ENCODE data around the gene GPR157.
"Not testable (repeated sequence)": the region's sequence is repeated elsewhere in the genome, so short reads cannot be mapped to it uniquely, and the experiment has no call there.

The GPR157 gene, protein sequence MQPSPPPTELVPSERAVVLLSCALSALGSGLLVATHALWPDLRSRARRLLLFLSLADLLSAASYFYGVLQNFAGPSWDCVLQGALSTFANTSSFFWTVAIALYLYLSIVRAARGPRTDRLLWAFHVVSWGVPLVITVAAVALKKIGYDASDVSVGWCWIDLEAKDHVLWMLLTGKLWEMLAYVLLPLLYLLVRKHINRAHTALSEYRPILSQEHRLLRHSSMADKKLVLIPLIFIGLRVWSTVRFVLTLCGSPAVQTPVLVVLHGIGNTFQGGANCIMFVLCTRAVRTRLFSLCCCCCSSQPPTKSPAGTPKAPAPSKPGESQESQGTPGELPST

DNA sequence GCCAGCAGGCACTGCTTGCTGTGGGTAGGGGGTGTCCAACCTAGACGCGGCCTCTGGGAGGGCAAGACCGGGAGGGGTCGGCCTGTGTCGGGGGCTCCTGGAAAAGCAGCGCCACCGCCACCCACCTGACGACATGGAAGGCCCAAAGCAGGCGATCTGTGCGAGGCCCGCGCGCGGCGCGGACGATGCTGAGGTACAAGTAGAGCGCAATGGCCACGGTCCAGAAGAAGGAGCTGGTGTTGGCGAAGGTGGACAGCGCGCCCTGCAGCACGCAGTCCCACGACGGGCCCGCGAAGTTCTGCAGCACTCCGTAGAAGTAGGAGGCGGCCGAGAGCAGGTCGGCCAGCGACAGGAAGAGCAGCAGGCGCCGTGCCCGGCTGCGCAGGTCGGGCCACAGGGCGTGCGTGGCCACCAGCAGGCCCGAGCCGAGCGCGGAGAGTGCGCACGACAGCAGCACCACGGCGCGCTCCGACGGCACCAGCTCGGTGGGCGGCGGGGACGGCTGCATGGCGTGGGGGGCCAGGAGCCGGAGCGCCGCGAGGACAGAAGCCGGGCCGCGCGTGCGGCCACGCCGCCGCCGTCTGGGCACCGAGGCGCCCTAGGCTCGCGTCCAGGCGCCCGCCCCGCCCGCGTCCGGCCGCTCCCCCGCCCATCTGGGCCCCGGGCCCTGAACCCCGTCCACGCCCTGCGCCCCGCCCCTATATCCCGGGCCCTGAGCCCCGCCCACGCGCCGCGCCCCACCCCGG is at the start of gene GPR157:
TSS of gene GPR157 (minus strand) at position 583 of the 746 bp plus-strand sequence. CDS start at position 508, 75 bp downstream.
- DNase-seq, result no peak

DNA sequence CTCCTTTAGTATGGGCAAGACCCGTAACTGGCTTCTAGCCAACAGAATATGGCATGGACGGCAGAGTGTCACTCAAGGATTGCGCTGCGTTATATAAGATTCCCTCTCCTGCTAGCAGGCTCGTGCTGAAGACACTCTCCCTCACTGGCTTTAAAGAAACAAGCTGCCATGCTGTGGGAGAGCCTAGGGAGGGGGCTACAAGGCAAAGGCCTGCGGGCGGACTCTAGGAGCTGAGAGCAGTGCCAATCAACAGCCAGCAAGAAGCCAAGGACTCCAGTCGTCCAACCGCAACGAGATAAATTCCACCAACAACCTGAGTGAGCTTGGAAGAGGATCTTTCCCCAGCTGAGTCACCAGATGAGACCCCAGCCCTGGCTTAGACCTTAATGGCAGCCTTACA is 45.9 kb upstream of the GPR157 start:
- DNase-seq, result no peak

GRCh38 chr1:9174243-9174642 is 45.3 kb upstream of the GPR157 start:
- no peak for DNase-seq

- DNase-seq, result no peak
Measured at GRCh38 chr1:9169601-9170137, 40.8 kb upstream of the GPR157 start.

DNA sequence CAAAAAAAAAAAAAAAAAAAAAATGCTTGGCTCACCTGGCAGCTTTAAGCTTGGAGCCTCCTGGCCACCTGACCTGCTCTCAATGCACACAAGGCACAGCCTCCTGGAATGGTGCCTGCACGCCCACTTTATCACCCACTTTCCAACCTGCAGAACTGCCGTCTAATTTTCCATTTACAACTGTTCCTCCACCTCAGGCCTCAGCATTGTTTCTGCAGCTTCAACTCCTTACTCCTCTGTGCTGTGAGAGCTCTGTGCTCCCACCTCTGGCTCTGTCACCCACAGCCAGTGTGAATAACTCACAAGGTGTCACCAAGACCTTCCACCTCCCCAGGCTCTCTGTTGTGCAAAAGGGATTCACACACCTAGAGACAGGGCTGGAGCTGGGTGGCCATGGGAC is 38.7 kb upstream of the GPR157 start:
- DNase-seq, result no peak

DNA sequence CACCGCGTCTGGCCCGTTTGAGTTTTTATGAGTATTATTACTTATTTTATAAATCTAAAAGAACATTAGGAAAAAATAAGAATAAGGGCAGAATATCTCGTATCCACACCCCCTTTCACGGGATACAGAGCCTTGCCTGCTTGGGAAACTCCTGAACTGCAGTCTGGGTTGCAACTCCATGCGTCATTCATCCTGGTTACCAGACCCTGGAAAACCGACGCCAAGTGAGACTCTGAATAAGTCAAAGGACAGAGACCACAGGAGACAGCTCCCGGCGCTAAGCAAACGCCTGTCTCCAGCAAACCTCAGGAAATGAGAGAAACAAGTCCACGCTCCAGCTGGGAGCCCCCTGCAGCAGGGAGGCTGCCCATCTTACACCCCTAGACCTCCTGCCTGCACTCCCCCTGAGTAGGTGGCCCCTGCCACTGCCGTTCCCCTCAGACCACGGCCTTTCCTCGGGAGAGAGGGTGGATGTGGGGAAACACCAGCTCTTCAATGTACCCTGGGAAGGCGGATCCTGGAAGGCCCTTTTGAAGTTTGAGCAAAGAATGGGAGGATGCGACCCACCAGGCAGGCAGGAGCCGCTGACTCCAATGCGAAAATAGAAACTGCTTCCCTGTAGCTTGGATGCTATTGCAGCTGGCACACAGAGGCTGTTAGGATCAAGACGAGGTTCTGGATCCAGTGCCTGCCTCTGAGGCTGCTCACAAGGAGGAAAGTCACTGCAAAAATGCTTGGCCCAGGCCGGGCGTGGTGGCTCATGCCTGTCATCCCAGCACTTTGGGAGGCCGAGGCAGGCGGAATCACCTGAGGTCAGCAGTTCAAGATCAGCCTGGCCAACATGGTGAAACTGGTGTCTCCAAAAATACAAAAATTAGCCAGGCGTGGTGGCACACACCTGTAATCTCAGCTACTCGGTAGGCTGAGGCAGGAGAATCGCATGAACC is 37.7 kb upstream of the GPR157 start:
- DNase-seq, result no peak

GRCh38 chr1:9165396-9165795 is 36.5 kb upstream of the GPR157 start:
- no peak for DNase-seq

GRCh38 chr1:9164919-9165318 is 36.0 kb upstream of the GPR157 start:
- no peak for DNase-seq

GRCh38 chr1:9164532-9164900 is 35.6 kb upstream of the GPR157 start:
- DNase-seq, result no peak

DNA sequence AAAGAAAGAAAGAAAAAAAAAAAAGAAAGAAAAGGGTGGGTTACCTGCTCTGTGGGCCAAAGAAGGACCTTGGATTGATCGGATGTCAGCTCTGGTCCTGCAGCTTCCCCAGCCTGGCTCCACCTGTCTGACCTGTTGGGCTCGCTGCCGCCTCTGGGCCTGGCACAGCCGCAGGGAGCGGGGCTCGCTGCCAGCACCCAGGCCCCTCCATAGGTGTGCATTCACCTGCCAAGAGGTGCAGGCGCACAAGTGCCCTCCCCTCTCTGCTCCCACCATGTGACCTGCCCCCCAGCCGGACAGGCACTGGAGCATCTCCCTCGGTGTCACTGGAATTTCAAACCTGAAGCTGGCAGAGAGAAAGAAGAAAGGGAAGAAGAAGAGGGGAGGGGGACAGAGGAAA is 33.1 kb upstream of the GPR157 start:
- no peak for DNase-seq

GRCh38 chr1:9161342-9161741 is 32.4 kb upstream of the GPR157 start:
- no peak for DNase-seq

DNA sequence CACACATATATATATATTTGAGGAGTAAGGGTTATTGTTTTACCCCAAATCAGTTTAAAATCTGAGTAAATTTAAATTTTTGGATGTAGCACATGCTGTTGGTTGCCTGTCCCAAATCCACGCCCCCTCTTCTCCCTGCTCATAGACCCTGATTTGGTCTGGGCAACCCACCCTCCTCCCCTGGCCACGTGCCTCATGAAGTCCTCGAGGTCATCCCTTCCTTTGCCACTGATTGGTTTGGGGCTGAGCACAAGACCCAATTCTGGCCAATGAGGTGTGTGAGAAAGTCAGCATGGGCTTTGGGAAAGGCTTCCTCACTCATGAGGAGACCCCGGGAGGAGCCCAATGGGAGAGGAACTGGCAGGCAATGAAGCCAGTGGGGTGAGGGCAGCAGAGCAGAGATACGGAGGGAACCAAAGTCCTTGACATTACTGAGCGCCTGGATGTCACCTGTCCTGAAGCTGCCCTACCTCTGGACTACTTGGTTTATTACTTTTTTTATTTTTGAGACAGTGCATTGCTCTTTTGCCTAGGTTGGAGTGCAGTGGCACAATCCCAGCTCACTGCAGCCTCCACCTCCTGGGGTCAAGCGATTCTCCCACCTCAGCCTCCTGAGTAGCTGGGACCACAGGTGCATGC is 31.3 kb upstream of the GPR157 start:
- no peak for DNase-seq

DNA sequence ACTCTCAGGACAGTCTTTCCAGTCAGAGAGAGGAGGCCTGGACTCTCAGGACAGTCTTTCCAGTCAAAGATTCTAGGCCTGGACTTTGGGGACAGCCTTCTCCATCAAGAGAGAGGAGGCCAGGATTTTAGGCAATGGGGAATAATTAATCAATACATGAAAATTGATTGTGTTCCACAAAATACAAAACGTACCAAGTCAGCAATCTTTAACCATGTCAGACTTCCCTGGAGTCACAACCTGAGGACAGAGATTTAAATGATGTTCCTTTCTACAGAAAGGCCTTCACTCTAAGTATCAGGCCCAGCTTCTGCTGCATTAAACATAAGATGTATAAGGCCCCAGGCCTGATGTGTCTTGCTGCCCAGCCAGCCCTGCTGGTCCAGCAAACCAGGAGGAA is 27.0 kb upstream of the GPR157 start:
- DNase-seq, result no peak

- not testable (repeated sequence) for DNase-seq
Measured at GRCh38 chr1:9155405-9155804, 26.5 kb upstream of the GPR157 start.

DNA sequence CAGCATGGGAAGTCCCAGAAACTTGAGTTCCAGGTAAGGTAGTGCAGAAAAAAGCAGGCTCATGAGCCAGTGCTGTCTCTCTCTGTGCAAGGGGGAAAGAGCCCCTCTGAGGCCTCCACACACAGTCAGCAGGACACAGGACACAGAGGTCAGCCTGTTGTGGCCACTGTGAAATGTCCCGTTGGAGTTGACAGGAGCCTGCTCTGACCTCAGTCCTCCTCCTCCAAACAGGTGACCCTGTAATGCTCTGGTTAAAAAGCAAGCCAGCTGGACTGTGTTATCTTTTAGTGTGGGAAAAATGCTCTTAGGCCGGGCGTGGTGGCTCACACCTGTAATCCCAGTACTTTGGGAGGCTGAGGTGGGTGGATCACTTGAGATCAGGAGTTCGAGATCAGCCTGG is 24.2 kb upstream of the GPR157 start:
- no peak for DNase-seq

GRCh38 chr1:9152535-9152934 is 23.6 kb upstream of the GPR157 start:
- DNase-seq, result no peak

- no peak for DNase-seq
Measured at GRCh38 chr1:9151328-9151860, 22.5 kb upstream of the GPR157 start.

- no peak for DNase-seq
Measured at GRCh38 chr1:9150582-9151327, 21.9 kb upstream of the GPR157 start.

GRCh38 chr1:9149837-9150581 is 21.1 kb upstream of the GPR157 start:
- DNase-seq, result no peak

- DNase-seq, result no peak
Measured at GRCh38 chr1:9149151-9149550, 20.2 kb upstream of the GPR157 start.

DNA sequence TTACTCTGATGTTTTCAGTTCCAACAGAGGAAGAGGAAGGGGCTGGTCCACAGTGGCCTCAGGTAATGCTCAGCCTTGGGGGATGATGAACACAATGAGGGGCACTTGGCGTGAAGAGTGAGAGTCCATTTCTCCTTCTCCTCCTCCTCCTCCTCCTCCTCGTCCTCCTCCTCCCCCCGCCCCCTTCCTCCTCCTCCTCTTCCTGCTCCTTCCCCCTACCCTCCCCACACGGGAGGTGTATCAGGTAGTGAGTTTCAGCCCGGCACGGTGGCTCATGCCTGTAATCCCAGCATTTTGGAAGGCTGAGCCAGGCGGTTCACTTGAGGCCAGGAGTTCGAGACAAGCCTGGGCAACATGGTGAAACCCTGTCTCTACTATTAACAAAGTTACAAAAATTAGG is 17.3 kb upstream of the GPR157 start:
- DNase-seq, result no peak

Measured in NCI-H1092 treated with DMSO at 0.1 percent for 48 hours (cell line).